Measurements from ENCODE around the gene MYL6.
A peak's percentile ranks its signal among the peaks of the same experiment; 100 is the strongest.

MYL6 gene

DNA sequence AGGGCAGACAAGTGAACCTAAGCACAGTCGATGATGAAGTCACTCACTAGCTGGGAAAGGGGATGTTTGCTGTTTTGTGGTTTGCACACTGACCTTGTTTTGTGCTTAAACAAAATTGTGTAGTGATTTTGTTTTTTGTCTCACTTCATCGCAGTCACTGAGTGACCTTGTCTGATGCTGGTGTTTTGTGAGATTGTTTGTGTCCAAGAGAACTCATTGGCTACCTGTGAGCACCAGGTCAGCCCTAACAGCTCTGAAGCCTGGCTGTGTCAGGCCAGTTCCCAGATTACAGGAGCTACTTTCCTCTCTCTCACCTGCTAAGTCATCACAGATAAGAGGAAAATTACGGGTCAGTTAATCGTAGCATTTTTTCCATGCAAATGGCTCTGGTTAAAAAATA lies 34.0 kb upstream of the MYL6 start:
- H3K36me3 ChIP-seq (ENCODE audit: insufficient read depth, low read length): no peaks in the 10 kb centered on the region
- H3K4me1 ChIP-seq (ENCODE audit: insufficient read depth, low read length): peaks cover 17% of the 10 kb centered on the region
- H3K9ac ChIP-seq (ENCODE audit: low read depth, low read length): no peak overlapping the region
- no peaks in the 10 kb centered on the region for H3K9me3 ChIP-seq (ENCODE audit: control insufficient read depth, insufficient read depth, low read length)

DNA sequence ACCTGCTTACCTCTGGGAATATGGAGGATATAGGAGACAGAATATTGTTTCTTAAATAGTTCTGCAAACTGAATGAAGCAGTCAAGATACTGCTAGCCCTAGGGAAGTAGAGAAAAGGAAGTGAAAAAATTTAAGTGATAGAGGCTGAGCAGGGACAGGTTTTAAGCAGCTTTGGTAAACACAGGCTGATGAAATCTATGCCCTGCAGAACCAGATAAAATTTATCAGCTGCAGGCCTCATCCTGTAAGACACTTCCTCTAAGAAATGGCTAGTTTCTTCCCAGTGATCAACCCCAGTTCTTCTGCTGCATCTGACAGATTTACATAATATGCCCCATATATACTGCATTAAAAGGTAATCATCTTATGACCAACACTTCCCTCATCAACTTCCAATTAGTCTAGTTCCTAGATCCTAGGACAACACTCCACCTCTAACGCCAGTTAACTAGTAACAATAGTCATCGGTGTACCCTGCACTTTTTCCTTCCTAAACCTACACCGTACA lies 31.4 kb upstream of the MYL6 start:
- peaks cover 12% of the 10 kb centered on the region; the same call in 1 of the 2 replicates for H3K36me3 ChIP-seq (ENCODE audit: insufficient read depth, low read length)
- H3K4me1 ChIP-seq (ENCODE audit: insufficient read depth, low read length): peaks cover 9% of the 10 kb centered on the region
- H3K9ac ChIP-seq (ENCODE audit: low read depth, low read length): no peak overlapping the region
- no peaks in the 10 kb centered on the region for H3K9me3 ChIP-seq (ENCODE audit: control insufficient read depth, insufficient read depth, low read length)

DNA sequence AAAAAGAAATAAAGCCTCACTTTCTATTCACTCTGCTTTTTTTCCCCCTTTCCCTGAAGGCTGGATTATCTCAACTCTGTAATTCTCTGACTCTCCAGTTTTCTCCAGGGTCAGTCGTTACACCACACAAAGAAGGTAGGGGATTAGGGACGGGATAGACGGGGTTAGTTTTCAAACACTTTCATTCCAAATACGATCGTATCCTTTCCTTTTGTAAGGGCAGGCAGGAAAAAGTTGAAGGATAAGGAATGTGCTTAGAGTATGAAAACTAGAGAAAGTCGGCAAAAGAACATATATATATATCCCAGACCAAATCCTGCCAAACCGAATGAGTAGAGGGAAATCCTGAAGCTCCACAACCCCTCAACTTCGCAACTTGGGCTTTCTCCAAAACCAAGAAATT lies 30.7 kb upstream of the MYL6 start:
- peaks cover 9% of the 10 kb centered on the region for H3K4me1 ChIP-seq (ENCODE audit: insufficient read depth, low read length)
- H3K36me3 ChIP-seq (ENCODE audit: insufficient read depth, low read length): peaks cover 15% of the 10 kb centered on the region
- H3K9me3 ChIP-seq (ENCODE audit: control insufficient read depth, insufficient read depth, low read length): no peaks in the 10 kb centered on the region
- H3K9ac ChIP-seq (ENCODE audit: low read depth, low read length): peak overlapping the region; percentile 57

DNA sequence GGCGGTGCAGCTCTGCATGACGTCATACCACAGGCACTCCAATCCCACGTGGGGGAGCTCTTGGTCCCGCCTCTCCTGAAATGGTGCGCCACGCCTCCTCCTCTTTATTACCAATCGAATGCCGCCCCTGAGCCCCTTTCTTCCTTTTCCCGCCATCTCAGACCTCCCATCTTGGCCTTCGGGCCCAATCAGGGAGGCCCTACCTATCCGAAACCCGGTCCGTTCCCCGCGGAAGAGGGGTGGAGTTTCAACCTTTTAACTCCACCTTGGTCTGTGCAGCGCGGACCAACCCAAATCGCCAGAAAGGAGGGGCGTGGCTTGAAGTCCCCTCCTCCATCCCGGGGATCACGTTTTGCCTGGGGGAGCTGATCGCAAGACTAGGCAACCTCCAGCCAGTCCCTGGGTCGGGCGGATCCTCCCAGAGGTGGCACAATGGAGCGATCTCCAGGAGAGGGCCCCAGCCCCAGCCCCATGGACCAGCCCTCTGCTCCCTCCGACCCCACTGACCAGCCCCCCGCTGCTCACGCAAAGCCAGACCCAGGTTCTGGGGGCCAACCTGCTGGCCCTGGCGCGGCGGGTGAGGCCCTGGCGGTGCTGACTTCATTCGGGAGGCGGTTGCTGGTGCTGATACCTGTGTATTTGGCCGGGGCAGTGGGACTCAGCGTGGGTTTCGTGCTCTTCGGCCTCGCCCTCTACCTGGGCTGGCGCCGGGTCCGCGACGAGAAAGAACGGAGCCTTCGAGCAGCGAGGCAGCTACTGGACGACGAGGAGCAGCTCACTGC lies 30.1 kb upstream of the MYL6 start, which contains the start of gene ESYT1:
TSS of gene ESYT1 (plus strand) at position 380 of the 782 bp plus-strand sequence. CDS start at position 433, 53 bp downstream.
- peaks cover 9% of the 10 kb centered on the region for H3K4me1 ChIP-seq (ENCODE audit: insufficient read depth, low read length)
- no peaks in the 10 kb centered on the region for H3K9me3 ChIP-seq (ENCODE audit: control insufficient read depth, insufficient read depth, low read length)
- peak within 1 kb of the TSS; percentile 76 for H3K9ac ChIP-seq (ENCODE audit: low read depth, low read length)
- H3K36me3 ChIP-seq (ENCODE audit: insufficient read depth, low read length): peaks cover 16% of the 10 kb centered on the region

DNA sequence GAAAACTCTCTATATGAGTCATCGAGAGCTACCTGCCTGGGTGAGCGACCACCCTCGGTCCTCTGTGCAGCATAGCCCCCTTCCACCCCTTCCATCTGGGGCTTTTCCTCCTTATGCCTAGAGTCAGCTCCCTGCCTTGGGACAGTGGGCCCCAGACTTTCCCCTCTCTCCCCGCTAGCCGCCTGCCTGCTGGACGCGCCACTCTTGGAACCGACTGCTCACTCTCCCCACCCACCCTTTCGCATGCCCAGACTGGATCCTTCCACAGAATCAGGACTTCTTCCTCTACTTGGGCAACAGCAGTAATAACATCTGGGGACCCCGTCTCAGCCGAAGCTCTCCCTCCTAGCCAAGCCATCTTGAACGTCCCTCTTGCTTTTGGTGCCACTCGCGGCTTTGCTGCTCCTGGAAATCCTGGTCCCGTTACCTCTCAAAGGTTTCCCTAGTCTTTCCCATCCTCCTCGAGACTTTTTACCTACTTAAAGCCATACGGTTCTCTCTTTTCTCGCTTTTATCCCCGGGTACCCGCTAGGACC lies 29.4 kb upstream of the MYL6 start:
- H3K9ac ChIP-seq (ENCODE audit: low read depth, low read length): peak overlapping the region; percentile 76
- H3K4me1 ChIP-seq (ENCODE audit: insufficient read depth, low read length): peaks cover 9% of the 10 kb centered on the region
- H3K36me3 ChIP-seq (ENCODE audit: insufficient read depth, low read length): peaks cover 21% of the 10 kb centered on the region
- no peaks in the 10 kb centered on the region for H3K9me3 ChIP-seq (ENCODE audit: control insufficient read depth, insufficient read depth, low read length)

DNA sequence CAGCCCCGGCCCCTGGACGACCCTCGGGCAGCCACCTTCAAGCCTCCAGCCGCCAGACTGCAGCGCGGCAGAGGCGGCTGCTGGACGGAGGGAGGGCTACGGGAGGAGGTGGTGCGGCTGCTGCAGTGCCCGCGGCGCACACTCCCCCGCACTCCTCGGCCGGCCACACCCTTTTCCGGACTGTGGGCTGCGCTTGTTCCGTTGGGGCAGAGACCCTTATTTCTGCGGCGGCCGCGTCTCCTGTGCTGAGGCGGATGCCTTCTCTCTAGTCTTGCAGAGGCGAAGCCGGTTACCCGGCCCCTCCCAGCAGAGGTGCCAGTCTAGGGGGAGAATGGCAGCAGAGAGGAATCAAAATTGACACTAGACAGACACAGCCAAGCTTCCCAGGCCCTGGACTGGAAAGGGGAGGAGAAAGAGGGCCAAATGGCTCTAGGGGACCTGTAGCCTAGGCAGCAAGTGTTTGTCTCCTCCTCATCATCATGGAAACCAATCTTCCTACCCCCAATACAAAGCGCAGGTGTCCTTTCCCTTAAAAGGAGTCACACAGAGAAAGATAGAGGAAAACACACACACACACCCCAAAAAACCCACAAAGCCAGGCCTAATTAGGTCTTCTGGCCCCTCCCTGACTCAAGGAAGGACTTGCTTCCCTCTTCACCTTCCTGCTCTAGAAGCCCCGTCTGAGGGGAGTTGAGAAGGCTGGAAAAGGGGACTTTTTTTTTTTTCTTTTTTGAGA lies 28.8 kb upstream of the MYL6 start:
- H3K36me3 ChIP-seq (ENCODE audit: insufficient read depth, low read length): peaks cover 27% of the 10 kb centered on the region
- H3K9me3 ChIP-seq (ENCODE audit: control insufficient read depth, insufficient read depth, low read length): no peaks in the 10 kb centered on the region
- peaks cover 9% of the 10 kb centered on the region for H3K4me1 ChIP-seq (ENCODE audit: insufficient read depth, low read length)
- H3K9ac ChIP-seq (ENCODE audit: low read depth, low read length): peak overlapping the region; percentile 76

DNA sequence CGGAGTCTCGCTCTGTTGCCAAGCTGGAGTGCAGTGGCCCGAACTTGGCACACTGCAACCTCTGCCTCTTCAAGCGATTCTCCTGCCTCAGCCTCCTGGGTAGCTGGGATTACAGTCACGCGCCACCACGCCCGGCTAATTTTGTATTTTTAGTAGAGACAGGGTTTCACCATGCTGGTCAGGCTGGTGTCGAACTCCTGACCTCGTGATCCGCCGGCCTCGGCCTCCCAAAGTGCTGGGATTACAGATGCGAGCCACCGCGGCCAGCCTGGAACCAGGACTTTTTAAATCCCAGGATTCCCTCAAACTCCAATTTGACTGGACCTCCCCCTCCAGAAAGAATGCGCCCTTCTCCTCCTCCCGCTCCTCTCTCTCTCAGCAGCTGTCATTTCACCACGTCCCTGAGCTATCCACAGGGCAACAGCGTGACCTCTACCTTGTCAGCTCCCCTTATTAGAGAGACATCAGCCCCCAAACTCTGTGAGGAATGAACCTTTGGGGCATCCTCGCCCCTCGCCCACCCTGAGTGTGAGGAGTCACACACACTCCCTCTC lies 28.1 kb upstream of the MYL6 start:
- Histone ChIP-seq H3K4me1 (ENCODE audit: insufficient read depth, low read length) (peaks cover 9% of the 10 kb centered on the region), H3K9me3 (ENCODE audit: control insufficient read depth, insufficient read depth, low read length) (no peaks in the 10 kb centered on the region), H3K9ac (ENCODE audit: low read depth, low read length) (peak overlapping the region; percentile 76), H3K36me3 (ENCODE audit: insufficient read depth, low read length) (peaks cover 27% of the 10 kb centered on the region)

DNA sequence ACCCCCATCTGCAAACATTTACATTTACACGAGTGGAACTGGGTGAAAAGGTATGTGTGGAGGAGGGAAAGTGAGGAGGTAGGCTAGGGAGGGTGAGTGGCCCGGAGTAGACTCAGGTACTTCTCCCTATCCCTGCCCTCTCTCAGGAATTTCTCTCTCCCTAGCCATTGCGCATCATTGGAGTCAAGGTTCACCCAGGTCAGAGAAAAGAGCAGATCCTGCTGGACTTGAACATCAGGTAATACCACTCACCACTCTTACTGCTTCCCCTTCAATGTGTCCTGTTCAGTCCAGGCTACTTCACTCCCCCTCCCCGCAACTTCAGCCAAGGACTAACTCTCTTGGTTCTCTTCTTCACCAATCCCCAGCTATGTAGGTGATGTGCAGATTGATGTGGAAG lies 27.3 kb upstream of the MYL6 start:
- H3K36me3 ChIP-seq (ENCODE audit: insufficient read depth, low read length): peaks cover 27% of the 10 kb centered on the region
- H3K9ac ChIP-seq (ENCODE audit: low read depth, low read length): no peak overlapping the region
- H3K4me1 ChIP-seq (ENCODE audit: insufficient read depth, low read length): peaks cover 9% of the 10 kb centered on the region
- no peaks in the 10 kb centered on the region for H3K9me3 ChIP-seq (ENCODE audit: control insufficient read depth, insufficient read depth, low read length)

DNA sequence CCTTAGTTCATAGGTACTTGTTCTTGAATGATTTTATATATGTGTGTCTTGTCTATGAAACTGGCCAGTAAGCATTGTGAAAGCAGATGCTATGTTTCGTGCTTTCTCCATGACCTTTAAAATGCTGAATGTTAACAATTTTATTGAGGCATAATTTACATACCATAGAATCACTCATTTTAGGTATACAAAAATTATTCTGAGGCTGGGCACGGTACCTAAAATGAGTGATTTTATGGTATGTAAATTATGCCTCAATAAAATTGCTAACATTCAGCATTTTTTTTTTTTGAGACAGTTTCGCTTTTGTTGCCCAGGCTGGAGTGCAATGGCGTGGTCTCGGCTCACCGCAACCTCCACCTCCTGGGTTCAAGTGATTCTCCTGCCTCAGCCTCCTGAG lies 23.3 kb upstream of the MYL6 start:
- Histone ChIP-seq H3K9me3 (ENCODE audit: control insufficient read depth, insufficient read depth, low read length) (no peaks in the 10 kb centered on the region), H3K9ac (ENCODE audit: low read depth, low read length) (no peak overlapping the region), H3K4me1 (ENCODE audit: insufficient read depth, low read length) (no peaks in the 10 kb centered on the region), H3K36me3 (ENCODE audit: insufficient read depth, low read length) (peaks cover 51% of the 10 kb centered on the region)

DNA sequence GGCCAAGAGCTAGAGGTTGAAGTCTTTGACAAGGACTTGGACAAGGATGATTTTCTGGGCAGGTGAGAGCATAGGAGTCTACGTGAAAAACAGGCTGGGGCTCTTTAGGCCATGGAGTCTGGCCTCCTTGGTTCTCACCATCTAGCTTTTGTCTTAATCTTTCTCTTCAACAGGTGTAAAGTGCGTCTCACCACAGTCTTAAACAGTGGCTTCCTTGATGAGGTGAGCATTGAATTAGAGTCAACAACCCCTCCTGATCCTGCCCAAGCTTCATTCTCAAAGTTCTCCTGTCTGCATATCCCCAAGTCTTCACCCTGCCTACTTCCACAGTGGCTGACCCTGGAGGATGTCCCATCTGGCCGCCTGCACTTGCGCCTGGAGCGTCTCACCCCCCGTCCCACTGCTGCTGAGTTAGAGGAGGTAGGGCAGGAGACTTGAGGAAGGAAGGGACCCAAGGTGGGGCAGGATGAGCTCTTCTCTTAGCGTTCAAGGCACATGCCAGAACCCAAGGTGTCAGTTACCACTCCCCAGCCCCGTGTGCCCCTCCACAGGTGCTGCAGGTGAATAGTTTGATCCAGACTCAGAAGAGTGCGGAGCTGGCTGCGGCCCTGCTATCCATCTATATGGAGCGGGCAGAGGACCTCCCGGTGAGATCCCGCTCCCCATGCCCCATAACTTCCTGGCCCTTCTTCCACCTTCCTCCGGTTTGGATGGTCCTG lies 20.1 kb upstream of the MYL6 start:
- Histone ChIP-seq H3K9ac (ENCODE audit: low read depth, low read length) (no peak overlapping the region), H3K9me3 (ENCODE audit: control insufficient read depth, insufficient read depth, low read length) (no peaks in the 10 kb centered on the region), H3K4me1 (ENCODE audit: insufficient read depth, low read length) (no peaks in the 10 kb centered on the region), H3K36me3 (ENCODE audit: insufficient read depth, low read length) (peaks cover 41% of the 10 kb centered on the region)

DNA sequence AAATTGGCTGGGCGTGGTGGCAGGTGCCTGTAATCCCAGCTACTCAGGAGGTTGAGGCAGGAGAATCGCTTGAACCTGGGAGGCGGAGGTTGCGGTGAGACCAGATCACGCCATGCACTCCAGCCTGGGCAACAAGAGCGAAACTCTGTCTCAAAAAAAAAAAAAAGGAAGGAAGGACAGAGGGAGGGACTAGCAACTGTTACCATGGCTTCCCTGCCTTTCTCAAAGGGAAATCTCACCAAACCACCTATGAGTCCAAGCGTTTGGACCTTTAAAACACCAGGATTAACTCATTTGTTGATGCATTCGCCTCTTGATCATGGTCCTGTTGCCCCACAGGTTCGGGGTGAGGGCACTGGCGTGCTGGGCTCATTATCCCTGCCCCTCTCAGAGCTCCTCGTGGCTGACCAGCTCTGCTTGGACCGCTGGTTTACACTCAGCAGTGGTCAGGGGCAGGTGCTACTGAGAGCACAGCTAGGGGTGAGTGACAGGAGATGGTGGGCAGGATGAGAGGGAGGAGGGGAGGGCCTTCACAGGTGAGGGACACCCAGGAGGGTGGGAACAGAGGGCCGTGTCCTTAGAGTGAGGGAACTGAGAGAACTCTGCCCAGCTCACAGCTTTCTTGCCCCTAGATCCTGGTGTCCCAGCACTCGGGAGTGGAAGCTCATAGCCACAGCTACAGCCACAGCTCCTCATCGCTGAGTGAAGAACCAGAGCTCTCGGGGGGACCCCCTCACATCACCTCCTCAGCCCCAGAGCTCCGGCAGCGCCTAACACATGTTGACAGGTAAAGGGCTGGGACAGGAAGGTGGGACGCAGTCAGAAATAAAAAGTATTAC lies 16.0 kb upstream of the MYL6 start:
- Histone ChIP-seq H3K36me3 (ENCODE audit: insufficient read depth, low read length) (peaks cover 40% of the 10 kb centered on the region), H3K9ac (ENCODE audit: low read depth, low read length) (no peak overlapping the region), H3K9me3 (ENCODE audit: control insufficient read depth, insufficient read depth, low read length) (no peaks in the 10 kb centered on the region), H3K4me1 (ENCODE audit: insufficient read depth, low read length) (no peaks in the 10 kb centered on the region)

DNA sequence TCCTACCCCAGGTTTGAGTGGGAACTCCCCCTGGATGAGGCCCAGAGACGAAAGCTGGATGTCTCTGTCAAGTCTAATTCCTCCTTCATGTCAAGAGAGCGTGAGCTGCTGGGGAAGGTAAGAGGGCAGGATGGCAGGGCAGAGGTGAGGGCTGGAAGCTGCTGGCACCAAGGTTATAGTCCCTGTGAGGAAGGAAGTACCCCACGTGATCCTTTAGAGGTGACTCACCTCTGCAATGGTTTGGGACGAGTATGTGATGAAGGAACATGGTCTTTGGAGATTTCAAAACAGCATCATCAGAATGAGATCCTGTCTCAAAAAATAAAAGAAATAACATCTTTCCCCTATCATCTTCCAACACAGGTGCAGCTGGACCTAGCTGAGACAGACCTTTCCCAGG lies 14.9 kb upstream of the MYL6 start:
- no peaks in the 10 kb centered on the region for H3K9me3 ChIP-seq (ENCODE audit: control insufficient read depth, insufficient read depth, low read length)
- no peak overlapping the region for H3K9ac ChIP-seq (ENCODE audit: low read depth, low read length)
- H3K36me3 ChIP-seq (ENCODE audit: insufficient read depth, low read length): peaks cover 33% of the 10 kb centered on the region
- H3K4me1 ChIP-seq (ENCODE audit: insufficient read depth, low read length): no peaks in the 10 kb centered on the region

DNA sequence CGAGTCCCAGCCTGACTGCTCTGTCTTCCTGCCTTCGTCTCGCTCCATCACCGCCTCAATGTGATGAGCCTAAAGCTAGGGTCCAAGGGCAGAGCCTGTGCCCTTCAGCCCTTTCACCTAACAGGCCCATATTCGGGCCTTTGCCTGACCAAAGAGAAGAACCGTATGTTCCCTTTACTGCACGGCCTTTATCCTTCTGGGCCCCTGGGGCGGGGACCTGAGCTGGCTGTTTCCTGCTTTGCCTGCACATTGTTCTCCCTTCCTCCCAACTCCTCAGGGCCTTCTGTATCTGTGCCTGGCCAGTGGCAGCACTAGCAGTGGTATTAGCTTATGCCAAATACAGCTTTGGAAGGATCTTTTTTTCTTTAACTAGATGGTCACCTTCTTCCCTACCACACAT lies 14.3 kb upstream of the MYL6 start:
- H3K9ac ChIP-seq (ENCODE audit: low read depth, low read length): no peak overlapping the region
- H3K36me3 ChIP-seq (ENCODE audit: insufficient read depth, low read length): peaks cover 28% of the 10 kb centered on the region
- no peaks in the 10 kb centered on the region for H3K9me3 ChIP-seq (ENCODE audit: control insufficient read depth, insufficient read depth, low read length)
- H3K4me1 ChIP-seq (ENCODE audit: insufficient read depth, low read length): no peaks in the 10 kb centered on the region
